Renal cortex interstitium (tissue), 11 donors: ENCODE measurements around the gene PROSER2. TPM values are rescaled to one million over a fixed set of nuclear protein-coding genes. Genes with fewer than 3 reads are reported as not detected.
A peak's percentile ranks its signal among the peaks of the same experiment; 100 is the strongest.

Experiments
- DNase-seq, 11 donors: peaks; one replicate each; pipeline ENCODE4 v3.0.0-alpha.2; 2013; ENCODE audit warnings: low read depth in 9 of 11, low spot score in 4 of 11; ENCODE audit errors: extremely low read depth in 1 of 11
- polyA plus RNA-seq, 3 donors: library from polyadenylated mRNA; unstranded; fragments of 120-200 nt; gene quantifications; one replicate each; pipeline ENCODE4 v1.2.1, GENCODE V29; 2013; ENCODE audit not compliant: insufficient read length in 3 of 3

Gene PROSER2
- polyA plus RNA-seq, 3 donors: 3.8 to 6.6 (median 5.4) TPM

DNA sequence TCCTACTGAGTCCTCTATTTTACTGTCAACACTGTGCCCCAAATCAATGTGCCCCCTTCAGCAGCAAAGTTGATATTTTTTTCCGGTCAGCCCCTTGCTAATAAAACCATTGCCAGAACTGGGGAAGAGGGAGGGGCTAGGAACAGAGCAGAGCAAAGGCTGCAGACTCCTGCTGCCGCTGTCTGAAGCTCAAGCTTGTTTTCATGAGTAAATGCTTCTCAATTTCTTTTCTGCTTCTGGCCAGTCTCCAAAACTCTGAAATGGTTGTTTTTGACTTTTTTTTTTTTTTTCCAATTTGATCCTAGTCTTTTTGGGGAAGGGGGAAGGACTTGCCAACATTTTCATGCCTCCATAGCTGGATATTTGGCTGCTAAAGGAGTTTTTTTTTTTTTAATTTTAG lies 26.7 kb upstream of the PROSER2 start:
- peak in 1 of 11 donors; percentile 30 for DNase-seq

DNA sequence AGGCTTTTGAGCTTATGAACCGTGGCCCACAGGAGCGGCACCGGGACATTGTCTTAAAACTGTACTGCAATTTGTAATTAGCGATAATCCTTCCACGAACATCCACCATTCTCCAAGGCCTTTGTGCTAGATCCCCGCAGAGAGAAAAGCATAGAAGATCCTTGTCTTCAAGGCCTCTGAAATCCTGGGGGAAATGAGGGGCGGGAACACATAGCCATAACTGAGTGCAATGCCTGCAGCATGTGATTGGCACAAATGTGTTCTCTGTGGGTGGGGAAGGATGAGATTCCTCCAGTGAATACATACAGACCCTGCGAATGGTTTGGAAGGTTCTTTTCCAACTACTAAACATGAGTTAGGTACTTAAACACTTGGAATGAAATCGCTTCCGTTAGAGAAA lies 25.9 kb upstream of the PROSER2 start:
- DNase-seq: no peak

DNA sequence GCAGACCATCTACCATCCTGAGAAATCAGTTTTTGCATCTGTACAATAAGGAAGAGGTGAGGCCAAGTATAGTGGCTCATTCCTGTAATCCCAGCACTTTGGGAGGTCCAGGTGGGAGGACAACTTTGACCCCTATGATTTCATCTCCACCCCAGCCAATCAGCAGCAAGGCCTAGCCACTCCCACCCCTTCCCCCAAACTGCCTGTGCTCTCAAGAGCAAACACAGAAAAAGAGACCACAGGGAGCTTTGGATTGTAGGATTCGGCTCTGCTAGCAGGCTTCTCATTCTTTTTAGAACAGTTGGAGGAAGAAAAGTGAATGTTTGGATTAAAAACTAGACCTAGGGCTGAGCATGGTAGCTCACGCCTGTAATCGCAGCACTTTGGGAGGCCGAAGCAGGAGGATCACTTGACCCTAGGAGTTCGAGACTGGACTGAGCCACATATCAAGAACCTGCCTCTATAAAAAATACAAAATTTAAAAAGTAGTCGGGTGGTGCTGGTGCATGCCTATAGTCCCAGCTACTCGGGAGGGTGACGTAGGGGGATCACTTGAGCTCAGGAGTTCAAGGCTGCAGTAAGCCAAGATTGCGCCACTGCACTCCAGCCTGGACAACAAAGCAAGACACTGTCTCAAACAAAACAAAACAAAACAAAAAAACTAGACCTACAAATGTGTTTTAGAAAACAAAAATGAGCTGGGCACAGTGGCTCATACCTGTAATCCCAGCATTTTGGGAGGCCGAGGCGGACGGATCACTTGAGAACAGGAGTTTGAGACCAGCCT lies 25.1 kb upstream of the PROSER2 start:
- DNase-seq: no peak

DNA sequence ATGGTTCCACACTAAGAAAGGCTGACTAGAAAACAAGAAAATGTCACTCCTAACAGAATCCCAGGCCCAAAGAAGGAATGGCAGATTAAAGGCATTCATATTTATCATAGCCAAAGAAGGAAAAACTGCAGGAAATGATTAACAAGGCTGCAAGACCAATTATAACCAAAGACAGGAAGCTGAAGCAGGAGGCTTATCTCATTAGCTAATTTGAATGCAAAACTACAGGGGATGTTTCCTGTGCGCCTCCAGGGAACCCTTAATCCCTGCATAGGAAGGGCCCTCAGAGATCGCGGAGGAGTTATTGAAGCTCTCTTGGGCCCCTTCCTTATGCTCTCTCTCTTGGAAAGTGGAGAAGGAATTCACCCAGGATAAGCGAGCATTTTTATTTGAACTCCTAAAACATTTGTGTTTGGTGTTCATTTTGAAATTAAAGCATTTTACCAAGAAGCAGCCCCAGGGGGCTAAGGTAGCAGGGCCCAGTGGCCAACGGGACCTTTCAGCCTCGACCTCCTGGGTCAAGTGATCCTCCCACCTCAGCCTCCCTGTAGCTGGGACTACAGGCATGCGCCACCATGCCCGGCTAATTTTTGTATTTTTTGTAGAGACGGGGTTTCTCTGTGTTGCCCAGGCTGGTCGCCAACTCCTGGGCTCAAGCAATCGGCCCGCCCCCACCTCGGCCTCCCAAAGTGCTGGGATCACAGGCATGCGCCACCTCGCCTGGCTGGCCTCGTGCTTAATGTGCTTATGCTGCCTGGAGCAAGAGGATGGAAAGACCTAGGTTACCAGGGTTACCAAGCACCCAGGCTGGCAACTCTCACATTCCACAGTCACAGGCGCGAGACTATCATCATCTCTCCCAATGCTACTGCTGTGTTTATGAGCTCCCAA lies 24.1 kb upstream of the PROSER2 start:
- DNase-seq: peak in 4 of 11 donors; percentile 29 to 68 (median 58)

DNA sequence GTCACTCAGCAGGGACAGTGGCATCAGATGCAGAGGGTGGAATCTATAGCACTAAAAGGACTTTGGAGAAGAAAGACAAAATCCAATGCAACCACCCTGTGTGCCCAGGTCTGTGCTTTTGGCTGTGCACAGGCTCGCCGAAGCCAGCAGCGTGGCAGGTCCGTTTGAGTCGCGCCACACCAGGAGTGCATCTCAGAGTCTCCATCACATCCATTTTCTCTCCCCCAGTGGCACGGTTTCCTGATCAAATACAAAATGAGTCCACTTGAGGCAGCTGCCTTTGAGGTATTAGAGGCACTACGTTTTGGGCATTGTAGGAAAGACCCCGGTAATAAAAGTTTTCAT lies 23.4 kb upstream of the PROSER2 start:
- no peak for DNase-seq

DNA sequence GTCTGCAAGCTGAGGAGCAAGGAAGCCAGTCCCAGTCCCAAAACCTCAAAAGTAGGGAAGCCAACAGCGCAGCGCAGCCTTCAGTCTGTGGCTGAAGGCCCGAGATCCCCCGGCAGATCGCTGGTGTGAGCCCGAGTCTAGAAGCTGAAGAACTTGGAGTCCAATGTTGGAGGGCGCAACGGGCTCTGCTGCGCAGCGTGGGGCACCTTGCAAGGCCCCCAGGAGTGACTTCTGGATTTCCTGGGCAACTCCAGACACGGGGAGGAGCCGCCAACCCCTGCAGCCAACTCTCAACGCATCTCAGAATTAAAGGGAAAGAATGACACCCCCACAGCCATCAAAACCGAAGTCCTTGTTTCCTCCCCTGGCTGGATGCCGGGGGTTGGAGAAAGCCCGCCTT lies 18.8 kb upstream of the PROSER2 start:
- DNase-seq: no peak

DNA sequence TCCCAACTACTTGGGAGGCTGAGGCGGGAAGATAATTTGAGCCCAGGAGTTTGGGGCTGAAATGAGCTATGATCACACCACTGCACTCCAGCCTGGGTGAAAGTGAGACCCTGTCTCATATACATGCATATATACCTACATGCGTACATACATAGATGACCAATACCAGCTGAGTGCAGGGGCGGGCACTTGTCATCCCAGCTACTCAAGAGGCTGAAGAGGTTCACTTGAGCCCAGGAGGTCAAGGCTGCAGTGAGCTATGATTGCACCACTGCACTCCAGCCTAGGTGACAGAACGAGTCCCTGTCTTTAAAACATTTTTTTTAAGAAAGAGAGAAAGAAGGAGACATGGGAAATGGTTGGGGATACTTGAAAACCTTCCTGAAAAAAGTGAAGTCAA lies 17.4 kb upstream of the PROSER2 start:
- DNase-seq: no peak

DNA sequence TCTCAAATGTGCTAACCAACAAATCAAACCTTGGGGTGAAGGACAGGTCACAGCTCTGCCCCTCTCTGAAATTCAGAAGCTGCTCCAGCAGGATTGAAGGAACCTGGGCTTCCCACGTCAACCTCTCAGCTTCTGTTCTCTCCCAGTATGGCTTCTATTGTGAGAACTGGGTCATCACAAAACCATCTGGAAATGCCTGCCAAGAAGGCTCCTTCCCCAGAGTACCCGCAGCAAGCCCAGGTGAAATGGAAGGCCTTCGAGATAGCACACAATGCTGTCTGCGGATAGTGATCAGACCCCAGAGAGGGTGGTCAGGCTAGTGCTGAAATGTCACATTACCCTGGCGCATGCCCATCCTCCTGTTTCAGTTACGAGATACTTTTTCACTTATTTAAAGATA lies 16.4 kb upstream of the PROSER2 start:
- no peak for DNase-seq

DNA sequence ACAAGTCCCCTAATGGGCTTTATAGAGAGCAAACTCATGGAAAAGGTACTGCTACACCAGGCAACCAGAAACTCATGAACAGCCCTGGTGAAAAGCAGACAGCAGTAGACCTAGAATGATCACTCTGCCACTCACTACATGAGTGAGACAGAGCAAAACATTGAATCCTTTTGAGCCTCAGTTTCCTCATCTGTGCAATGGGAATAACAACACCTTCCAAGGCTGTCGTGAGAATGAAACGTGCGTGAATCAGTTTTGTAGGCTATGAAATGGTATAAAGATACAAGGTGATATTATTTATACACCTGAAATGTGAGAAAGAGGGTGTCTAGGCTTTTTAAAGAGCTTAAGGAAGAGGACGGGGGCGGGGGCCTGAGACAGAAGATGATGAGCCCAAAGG lies 14.3 kb upstream of the PROSER2 start:
- no peak for DNase-seq

DNA sequence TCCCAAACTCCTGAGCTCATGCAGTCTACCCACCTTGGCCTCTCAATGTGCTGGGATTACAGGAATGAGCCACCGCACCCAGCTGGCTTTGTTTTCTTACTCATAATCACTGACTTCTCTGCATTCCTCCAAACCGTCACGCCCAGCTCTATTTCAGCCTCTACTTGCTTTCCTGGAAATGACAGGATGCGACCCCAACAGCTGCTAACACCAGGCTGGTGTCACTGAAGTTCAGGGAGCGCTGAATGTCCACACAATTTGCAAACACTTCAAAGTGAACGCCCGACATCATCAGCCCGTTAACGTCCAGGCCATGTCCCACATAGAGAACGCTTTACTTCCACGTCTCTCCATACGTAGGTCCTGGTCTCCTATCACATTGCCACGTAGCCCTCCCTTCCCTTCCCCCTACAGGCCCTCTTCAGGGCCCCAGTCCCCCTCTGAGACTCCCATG lies 12.8 kb upstream of the PROSER2 start:
- DNase-seq: peak in 7 of 11 donors; percentile 62 to 77 (median 68)

DNA sequence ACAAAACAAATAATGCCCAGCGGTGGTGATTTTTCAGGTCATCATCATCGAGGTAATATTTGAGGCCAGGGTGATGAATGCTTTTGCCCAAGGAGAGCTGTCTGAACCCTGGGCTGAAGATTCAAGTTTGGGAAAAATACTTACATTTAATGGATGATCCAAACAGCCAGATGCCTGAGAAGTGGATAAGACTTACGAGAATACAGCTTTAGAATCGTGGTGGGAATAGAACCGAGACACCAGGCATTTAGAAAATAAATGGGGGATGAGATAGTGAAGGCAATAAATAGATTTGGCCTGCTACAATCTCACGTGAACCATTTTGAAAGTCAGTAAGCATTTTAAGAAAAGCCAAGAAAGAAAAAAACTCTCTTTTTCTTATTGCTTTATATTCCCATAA lies 12.2 kb upstream of the PROSER2 start:
- no peak for DNase-seq

DNA sequence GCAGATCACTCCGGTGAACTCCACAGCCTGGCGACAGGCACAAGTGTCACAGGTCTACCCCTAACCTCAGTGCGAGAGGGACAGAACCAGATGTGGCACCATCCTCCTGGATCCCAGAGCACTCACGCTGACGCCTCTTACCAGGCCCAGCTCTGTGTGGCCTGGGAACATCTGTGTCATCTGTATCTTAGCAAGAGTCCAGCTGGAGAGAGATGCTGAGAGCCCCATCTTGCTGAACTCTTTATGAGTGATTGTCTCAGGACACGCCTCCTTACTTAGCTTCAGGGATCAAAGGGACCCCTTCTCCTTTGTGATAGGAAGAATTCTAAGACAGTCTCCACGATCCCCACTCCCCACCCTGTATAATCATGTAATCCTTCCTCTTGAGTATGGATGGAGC lies 10.0 kb upstream of the PROSER2 start:
- DNase-seq: no peak

DNA sequence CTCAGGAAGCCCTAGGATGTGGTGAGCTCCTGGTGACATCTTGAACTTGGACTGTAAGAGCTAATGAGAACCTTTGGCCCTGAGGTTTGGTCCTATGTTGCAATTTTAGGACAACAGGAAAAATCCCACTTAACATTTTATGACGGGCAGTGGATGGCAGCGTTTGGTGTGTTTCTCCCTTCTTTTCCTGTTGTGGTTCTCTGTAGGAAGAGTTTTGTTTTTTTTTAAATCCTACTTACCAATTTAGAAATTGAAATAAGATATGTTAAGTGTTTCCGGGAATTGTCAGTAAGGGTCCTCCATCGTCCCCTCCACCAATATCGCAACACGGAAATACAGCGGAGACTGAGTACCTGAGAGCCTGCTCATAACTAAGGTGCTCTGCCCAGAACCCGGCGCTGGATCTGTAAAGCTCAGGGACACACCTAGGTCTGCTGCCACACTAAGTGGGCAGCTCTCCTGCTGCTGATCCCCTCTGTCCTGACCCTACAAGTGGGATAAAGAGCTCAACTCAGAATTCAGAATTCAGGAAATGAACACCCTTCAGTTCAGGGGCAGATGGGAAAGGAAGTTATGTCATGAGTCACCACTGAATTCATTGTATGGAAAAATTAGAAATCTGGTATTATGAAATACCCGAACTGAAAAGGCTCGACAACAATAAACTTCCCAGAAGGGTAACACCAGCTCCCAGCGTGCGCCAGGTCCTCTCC lies 9.1 kb upstream of the PROSER2 start:
- no peak for DNase-seq

DNA sequence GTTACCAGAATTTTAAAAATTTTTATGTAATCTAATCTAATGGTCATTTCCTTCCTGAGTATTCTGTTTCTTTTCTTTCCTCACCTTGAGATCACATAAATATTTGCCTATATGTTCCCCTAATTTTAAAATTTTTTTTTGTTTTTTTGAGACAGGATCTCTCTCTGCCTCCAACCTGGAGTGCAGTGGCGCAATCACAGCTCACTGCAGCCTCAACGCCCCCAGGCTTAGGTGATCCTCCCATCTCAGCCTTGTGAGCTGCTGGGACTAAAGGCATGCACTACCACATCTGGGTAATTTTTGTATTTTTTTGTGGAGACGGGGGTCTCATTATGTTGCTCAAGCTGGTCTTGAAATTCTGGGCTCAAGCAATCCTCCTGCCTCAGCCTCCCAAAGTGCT lies 4.1 kb upstream of the PROSER2 start:
- DNase-seq: no peak

DNA sequence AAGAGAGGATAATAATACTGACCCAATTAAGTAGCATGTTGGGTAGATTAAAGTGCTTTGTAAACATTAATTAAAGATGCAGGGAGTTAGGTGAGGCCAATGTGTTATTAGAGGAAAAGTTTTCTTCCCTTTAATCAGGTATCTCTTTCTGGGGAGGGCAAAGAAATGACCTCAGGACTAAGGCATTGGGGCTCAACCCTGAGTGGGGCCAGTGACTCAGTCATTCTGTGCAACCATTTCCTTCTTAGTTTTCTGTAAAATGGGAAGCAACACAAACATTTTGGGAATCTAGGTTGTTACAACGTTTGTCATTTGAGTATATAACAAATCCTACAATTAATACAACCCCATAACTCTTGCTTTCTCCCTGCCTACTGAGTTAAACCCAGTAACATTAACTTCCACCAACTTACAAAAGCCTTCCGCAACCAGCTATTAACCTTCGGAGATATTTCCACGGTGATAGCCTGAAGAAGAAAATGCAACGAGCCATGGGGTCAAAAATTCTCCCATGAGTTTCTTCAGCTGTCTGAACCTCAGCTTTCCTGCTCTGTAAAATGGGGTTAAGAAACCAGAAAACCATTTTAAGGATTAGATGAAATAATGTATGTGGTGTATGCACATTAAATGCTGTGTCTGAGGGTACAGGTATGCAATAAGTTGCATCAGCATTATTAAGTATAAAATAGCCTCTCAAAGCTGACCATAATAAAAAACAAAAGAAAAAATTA lies 965 bp upstream of the PROSER2 start:
- DNase-seq: no peak

DNA sequence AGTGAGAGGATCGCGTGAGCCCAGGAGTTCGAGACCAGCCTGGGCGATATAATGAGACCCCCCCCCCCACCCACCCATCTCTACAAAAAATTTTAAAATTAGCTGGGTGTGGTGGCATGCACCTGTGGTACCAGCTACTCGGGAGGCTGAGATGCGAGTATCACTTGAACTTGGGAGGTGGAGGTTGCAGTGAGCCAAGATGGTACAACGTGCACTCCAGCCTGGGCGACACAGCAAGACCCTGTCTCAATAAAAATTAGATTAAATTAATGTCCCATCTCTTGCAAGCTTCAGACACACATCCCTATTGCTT lies 391 bp upstream of the PROSER2 start:
- DNase-seq: no peak

DNA sequence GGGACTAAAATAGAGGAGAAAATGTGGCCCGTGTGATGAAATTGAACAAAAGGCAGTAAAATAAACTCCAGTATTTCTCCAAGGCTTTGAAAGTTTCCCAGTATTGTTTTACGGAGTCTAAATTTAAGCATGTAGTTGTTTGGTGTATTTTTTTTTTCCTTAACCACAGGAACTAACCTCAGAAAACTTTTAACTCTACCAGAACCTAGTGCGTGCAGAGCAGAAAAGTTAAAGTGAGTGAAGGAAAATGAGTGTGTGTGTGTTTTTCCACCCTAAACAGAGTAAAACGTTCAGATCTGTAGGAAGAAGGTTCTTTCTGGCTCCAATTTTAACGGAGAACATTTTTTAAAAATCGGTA lies 812 bp downstream of the PROSER2 start:
- DNase-seq: no peak

DNA sequence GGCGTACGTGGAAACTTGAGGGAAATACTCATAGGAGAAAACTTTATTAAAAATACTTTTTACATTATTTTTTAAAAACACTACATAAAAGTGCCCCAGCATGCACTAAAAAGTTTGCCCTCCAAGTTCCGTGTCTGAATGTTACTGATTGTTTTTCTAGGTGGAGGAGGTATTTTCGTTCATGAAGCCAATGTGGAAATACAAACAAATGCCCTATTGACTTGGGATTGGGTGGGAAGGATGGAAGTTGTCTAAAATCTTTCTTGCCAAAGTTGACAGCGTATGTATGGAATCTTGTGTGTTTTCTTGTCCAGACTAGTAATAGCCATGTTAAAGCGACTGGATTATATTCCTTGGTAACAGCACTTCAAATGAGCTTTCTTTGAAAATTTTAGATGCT lies 1.2 kb downstream of the PROSER2 start:
- DNase-seq: no peak

DNA sequence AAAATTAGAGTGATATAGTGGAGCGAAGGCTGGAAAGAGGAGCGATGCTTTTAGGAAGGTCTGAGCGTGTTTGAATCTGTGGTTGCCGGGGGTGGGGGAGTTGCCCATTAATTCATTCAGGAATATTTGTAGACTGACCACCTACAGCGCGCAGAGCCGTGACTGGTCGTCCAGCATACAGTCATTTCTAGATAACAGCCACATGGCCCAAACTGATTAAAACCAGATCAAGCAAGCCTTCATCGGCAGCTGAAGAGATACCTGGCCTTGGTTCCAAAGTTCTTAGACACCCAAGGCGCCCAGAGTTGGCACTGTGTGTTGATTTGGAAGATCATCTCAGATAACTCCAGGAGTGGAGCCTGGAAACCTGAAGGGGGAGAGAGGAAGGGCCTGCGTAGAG lies 1.7 kb downstream of the PROSER2 start:
- no peak for DNase-seq
